ENCODE data around the gene HOXB9. TPM values are rescaled to one million over a fixed set of nuclear protein-coding genes. Genes with fewer than 3 reads are reported as not detected.

Gene HOXB9
- total and polyA plus RNA-seq, 2 of the 13 experiments (the other 11 are each of a cell fraction or from before 2014, with no cell fraction given) = not detected

DNA sequence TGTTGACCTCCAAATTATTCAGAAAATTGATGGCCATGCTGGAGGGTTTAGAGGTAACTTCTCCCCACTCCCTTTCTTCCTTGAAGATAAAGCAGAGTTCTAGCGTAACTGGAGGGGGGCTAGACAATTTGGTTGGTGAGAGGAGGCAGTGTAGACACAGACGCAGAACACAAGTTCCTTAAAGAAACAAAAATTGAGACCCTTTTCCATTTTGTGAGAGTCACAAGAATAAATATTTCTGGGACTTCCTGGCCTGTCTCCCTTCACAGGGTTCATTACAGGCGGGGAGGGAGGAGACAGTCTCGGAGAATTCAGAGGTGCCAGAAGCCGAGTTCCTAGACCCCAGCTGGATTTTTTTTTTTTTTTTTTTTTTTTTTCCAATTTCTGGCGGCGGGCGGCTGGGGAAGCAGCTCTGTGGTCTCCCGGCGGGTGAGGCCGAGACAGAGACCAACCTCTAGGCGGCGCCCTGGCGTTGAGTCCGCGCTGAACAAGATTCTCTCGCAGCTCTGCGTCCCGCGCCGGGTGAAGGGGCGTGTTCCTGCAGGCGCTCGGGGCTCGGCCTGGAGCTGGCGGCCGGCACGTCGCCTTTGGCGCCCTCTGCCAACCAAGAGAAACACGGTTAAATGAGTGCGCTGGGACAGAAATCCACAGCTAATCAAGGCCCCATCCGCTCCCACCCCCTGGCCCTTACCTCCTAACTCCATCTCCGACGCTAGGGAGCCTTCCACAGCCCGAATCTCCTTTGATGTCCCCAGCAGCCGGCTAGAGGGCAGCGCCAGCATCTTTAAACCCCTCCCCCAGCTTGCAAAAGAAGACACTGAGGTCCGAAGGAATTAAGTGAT is 10.2 kb upstream of the HOXB9 start (continued):
- TF ChIP-seq, protein P1, sequence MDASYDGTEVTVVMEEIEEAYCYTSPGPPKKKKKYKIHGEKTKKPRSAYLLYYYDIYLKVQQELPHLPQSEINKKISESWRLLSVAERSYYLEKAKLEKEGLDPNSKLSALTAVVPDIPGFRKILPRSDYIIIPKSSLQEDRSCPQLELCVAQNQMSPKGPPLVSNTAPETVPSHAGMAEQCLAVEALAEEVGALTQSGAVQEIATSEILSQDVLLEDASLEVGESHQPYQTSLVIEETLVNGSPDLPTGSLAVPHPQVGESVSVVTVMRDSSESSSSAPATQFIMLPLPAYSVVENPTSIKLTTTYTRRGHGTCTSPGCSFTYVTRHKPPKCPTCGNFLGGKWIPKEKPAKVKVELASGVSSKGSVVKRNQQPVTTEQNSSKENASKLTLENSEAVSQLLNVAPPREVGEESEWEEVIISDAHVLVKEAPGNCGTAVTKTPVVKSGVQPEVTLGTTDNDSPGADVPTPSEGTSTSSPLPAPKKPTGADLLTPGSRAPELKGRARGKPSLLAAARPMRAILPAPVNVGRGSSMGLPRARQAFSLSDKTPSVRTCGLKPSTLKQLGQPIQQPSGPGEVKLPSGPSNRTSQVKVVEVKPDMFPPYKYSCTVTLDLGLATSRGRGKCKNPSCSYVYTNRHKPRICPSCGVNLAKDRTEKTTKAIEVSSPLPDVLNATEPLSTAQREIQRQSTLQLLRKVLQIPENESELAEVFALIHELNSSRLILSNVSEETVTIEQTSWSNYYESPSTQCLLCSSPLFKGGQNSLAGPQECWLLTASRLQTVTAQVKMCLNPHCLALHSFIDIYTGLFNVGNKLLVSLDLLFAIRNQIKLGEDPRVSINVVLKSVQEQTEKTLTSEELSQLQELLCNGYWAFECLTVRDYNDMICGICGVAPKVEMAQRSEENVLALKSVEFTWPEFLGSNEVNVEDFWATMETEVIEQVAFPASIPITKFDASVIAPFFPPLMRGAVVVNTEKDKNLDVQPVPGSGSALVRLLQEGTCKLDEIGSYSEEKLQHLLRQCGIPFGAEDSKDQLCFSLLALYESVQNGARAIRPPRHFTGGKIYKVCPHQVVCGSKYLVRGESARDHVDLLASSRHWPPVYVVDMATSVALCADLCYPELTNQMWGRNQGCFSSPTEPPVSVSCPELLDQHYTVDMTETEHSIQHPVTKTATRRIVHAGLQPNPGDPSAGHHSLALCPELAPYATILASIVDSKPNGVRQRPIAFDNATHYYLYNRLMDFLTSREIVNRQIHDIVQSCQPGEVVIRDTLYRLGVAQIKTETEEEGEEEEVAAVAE (CRISPR knock-in tag; IDR thresholded peaks at IDR 0.05; ENCODE audit: borderline replicate concordance) = 0 out of 2 replicates have a peak, but pooled peaks have one; percentile 59
- TF ChIP-seq ZNF841 (CRISPR knock-in tag; IDR thresholded peaks at IDR 0.05; ENCODE audit: borderline replicate concordance) (no peak), FOXC1 (CRISPR knock-in tag; IDR thresholded peaks at IDR 0.05; ENCODE audit: borderline replicate concordance) (peak; percentile 50; the same call in 1 of the 2 replicates), EZH2 (conservative IDR thresholded peaks at IDR 0.05; ENCODE audit: low read depth, low read length) (peak; percentile 58), KAT7 (CRISPR knock-in tag; IDR thresholded peaks at IDR 0.05; ENCODE audit: borderline replicate concordance) (0 out of 2 replicates have a peak, but pooled peaks have one; percentile 47), ERF (CRISPR knock-in tag; IDR thresholded peaks at IDR 0.05) (peak; percentile 76), ZNF253 (CRISPR knock-in tag; IDR thresholded peaks at IDR 0.05; ENCODE audit: borderline replicate concordance) (no peak), KDM4B (CRISPR knock-in tag; IDR thresholded peaks at IDR 0.05) (no peak)
- TF ChIP-seq, protein P2, sequence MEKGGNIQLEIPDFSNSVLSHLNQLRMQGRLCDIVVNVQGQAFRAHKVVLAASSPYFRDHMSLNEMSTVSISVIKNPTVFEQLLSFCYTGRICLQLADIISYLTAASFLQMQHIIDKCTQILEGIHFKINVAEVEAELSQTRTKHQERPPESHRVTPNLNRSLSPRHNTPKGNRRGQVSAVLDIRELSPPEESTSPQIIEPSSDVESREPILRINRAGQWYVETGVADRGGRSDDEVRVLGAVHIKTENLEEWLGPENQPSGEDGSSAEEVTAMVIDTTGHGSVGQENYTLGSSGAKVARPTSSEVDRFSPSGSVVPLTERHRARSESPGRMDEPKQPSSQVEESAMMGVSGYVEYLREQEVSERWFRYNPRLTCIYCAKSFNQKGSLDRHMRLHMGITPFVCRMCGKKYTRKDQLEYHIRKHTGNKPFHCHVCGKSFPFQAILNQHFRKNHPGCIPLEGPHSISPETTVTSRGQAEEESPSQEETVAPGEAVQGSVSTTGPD (CRISPR knock-in tag; IDR thresholded peaks at IDR 0.05) = no peak
- TF ChIP-seq, protein P3, sequence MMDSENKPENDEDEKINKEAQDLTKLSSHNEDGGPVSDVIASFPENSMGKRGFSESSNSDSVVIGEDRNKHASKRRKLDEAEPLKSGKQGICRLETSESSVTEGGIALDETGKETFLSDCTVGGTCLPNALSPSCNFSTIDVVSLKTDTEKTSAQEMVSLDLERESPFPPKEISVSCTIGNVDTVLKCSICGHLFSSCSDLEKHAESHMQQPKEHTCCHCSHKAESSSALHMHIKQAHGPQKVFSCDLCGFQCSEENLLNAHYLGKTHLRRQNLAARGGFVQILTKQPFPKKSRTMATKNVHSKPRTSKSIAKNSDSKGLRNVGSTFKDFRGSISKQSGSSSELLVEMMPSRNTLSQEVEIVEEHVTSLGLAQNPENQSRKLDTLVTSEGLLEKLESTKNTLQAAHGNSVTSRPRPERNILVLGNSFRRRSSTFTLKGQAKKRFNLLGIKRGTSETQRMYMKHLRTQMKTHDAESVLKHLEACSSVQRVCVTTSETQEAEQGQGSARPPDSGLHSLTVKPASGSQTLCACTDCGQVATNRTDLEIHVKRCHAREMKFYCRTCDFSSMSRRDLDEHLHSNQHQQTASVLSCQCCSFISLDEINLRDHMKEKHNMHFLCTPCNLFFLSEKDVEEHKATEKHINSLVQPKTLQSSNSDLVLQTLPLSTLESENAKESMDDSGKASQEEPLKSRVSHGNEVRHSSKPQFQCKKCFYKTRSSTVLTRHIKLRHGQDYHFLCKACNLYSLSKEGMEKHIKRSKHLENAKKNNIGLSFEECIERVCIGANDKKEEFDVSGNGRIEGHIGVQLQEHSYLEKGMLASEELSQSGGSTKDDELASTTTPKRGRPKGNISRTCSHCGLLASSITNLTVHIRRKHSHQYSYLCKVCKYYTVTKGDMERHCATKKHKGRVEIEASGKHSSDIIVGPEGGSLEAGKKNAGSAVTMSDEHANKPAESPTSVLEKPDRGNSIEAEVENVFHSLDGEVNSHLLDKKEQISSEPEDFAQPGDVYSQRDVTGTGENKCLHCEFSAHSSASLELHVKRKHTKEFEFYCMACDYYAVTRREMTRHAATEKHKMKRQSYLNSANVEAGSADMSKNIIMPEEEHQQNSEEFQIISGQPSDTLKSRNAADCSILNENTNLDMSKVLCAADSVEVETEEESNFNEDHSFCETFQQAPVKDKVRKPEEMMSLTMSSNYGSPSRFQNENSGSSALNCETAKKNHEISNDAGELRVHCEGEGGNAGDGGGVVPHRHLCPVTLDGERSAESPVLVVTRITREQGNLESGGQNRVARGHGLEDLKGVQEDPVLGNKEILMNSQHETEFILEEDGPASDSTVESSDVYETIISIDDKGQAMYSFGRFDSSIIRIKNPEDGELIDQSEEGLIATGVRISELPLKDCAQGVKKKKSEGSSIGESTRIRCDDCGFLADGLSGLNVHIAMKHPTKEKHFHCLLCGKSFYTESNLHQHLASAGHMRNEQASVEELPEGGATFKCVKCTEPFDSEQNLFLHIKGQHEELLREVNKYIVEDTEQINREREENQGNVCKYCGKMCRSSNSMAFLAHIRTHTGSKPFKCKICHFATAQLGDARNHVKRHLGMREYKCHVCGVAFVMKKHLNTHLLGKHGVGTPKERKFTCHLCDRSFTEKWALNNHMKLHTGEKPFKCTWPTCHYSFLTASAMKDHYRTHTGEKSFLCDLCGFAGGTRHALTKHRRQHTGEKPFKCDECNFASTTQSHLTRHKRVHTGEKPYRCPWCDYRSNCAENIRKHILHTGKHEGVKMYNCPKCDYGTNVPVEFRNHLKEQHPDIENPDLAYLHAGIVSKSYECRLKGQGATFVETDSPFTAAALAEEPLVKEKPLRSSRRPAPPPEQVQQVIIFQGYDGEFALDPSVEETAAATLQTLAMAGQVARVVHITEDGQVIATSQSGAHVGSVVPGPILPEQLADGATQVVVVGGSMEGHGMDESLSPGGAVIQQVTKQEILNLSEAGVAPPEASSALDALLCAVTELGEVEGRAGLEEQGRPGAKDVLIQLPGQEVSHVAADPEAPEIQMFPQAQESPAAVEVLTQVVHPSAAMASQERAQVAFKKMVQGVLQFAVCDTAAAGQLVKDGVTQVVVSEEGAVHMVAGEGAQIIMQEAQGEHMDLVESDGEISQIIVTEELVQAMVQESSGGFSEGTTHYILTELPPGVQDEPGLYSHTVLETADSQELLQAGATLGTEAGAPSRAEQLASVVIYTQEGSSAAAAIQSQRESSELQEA (CRISPR knock-in tag; IDR thresholded peaks at IDR 0.05; ENCODE audit: not compliant biosample characterization) = no peak
- TF ChIP-seq, protein P4, sequence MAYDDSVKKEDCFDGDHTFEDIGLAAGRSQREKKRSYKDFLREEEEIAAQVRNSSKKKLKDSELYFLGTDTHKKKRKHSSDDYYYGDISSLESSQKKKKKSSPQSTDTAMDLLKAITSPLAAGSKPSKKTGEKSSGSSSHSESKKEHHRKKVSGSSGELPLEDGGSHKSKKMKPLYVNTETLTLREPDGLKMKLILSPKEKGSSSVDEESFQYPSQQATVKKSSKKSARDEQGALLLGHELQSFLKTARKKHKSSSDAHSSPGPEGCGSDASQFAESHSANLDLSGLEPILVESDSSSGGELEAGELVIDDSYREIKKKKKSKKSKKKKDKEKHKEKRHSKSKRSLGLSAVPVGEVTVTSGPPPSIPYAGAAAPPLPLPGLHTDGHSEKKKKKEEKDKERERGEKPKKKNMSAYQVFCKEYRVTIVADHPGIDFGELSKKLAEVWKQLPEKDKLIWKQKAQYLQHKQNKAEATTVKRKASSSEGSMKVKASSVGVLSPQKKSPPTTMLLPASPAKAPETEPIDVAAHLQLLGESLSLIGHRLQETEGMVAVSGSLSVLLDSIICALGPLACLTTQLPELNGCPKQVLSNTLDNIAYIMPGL (CRISPR knock-in tag; IDR thresholded peaks at IDR 0.05; ENCODE audit: borderline replicate concordance in 1 of 2, low read depth in 1 of 2) = peak; percentile 90 to 95

All from HepG2 (cell line).